Measurements from ENCODE around the gene BAZ1B.
A peak's percentile ranks its signal among the peaks of the same experiment; 100 is the strongest.
"Not testable (repeated sequence)": the region's sequence is repeated elsewhere in the genome, so short reads cannot be mapped to it uniquely, and the experiment has no call there.

The BAZ1B gene

DNA sequence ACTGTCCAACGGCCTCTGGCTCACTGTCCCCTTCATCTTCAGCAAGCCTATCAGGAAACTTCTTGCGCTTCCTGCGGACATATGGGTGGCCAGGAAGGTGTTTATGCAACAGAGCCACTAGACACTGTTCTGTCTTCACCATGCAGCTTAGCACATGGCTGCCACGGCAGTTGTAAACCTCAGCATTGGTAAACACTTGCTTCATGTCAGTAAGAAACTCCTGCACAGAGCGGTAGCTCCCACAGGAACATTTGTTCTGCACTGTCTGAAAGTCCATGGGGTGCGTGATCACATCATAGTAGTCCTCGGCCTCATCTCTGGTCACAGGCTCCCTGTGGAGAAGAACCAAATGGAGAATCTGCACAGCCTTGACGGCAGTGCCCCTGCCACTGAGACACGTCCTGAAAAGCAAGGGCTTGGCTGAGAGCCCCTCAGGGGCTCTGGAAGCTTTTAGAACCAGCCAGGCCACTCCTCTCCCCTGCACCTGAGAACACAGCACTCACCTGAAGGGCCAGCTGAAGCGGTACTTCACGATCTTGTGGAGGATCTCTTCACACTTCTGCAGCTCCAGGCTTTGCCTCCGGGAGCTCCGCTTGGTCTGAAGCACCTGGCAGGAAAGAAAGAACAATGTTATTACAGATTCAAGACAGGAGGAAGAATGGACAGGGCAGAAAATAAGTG is 79.7 kb downstream of the BAZ1B start:
- DNase-seq: no peak

DNA sequence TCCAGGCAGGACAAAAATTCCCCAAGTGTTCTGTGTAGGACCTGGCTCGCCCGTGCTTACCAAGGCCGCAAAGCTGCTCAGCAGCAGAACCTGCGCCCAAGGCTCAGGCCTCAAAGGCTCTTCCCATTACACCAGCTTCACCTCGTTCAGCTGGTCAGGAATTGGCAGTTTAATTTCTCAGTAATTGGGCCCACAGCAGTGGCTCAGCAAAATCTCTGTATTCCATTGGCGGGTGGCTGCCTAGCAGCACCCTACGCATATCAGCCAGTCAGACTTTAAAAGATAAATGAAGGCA is 82.7 kb downstream of the BAZ1B start:
- no peak for DNase-seq

DNA sequence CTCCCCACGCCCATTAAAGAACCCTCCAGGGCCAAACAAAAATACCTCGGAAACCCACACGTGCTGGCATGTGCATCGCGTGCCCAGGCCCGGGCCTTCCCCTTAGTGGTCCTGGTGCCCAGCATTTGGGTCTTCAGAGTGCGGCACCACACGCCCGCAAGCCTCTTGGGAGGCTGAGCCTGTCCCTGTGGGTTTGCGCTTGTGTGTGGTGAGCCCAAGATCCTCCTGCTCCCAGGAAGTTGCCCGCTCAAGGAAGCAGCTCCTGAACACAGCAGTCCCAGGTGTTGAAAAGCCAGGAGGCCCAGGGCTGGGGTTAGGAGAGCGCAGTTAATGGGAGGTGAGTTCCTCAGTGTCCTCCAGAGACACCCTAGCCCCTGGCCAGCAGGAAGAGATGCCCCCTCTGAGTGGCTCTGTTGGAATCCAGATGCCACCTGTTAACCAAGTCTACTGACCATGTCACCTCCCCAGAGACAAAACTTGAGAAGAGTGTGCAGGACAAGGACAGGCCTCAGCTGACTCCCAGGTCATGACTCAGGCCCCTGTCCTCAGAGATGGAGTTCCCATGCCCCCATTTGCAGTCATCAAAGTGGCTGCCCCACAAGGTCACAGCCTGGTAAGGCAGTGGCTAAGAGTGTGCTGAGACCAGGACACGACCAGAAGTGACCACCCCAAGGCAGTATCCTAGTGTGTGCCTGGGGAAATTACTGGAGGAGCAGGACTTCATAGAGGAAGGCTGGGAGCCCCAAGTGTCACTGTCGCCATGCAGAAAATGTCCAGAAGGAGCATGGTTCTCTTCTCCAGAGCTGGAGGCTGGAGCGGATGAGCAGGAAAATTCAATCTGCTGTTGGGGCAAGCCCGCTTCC is 83.3 kb downstream of the BAZ1B start:
- DNase-seq: no peak

DNA sequence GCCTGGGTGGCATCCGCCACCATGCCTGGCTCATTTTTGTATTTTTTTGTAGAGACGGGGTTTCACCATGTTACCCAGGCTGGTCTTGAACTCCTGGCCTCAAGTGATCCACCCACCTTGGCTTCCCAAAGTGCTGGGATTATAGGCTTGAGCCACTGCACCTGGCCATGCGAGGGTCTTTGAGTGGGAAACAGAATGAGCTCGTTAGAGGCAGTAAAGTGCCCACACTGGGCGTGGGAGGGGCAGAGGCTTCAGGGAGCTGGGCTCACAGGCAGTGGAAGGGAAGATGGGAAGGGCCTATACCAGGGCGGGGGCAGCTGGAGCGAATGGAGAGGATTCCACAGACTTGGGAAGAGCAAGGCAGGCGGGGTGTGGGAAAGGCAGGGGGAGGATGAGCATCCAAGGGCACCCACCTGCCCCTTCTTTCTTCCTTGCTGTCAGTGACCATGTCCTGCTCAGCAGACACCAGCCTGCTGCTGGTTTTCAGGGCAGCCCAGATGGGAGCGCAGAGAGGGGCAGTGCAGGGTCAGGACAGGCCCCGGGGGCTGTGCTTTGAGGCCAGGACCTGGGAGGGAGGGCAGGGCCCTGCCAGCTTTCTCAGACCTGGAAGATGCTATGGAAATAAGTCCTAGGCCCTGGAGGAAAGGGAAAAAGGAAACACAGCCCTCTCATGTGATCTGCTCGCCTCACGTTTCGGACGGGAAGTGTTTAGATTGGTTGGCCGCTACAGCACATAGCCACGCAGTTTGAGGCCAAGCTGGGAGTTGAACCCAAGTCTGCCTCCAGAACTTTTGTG is 84.3 kb downstream of the BAZ1B start:
- peak; percentile 59 for DNase-seq

DNA sequence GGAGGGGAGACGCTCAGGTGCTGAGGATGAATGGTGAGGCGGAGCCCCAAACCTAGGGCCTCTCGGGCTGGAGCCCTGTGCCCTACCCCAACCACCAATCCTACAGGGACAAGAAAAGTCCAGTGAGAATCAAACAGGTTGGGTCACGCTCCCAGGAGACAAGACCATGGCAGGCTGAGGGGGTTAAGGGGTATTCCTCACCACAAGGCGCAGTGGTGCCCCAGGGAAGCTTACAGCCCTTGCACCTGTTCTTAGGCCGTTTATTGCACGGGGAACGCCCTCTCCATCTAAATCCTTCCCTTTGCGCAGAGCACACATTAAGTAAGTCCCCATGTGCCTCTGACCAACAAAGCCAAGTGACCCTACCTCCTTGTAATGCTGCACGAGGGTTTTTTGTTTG is 85.0 kb downstream of the BAZ1B start:
- DNase-seq: no peak

DNA sequence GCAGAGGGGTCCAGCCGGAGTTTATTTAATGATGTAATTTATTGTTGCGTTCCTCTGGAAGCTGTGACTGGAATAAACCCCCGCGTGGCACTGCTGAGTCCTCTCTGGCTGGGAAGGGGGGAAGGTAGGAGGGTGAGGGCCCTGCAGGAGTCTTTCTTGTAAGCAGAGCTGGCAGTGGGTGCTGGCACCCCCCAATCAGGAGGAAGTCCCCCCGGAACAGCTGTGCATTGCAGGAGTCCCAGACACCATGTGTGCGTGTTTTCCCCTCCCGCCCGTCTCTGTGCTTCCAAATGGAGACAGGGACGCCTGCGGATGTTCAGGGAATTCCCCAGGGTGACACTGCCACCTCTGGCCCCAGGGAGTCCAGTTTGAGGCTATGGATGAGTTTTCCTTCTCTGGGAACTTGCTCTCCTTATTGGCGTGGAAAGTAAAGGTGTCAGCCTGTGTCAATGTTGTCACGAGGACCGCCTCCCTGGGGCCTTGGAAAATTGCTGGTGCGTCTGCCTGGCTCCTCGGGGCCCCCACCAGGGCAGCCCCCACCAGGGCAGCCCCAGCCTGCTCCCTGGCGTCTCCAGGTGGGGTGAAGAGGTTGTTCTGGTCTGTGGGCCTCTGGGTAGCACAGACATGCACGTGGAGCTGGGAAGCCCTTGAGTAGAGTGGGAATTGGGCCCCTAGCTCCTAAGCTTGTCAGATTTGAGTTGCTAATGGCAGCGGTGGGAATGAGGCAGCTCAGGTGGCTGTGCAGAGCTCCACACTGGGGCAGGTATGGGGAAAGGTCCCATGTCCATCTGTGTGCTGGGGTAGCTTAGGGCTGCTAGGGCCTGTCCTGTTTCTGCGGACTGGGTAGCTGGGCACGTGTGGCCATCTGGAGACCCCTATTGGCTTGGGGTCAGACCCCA is 85.8 kb downstream of the BAZ1B start:
- no peak for DNase-seq

DNA sequence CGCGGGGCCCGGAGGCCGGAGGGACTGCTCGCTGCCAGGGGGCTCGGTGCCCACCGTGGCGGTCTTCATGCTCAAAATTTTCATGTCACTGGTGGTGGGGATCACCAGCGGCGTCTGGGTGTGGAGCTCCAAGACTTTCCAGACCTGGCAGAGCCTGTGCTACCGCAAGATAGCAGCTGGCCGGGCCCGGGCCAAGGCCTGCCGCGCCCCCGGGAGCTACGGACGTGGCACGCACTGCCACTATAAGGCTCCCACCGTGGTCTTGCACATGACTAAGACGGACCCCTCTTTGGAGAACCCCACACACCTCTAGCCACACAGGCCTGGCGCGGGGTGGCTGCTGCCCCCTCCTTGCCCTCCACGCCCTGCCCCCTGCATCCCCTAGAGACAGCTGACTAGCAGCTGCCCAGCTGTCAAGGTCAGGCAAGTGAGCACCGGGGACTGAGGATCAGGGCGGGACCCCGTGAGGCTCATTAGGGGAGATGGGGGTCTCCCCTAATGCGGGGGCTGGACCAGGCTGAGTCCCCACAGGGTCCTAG is 86.6 kb downstream of the BAZ1B start:
- DNase-seq: no peak

DNA sequence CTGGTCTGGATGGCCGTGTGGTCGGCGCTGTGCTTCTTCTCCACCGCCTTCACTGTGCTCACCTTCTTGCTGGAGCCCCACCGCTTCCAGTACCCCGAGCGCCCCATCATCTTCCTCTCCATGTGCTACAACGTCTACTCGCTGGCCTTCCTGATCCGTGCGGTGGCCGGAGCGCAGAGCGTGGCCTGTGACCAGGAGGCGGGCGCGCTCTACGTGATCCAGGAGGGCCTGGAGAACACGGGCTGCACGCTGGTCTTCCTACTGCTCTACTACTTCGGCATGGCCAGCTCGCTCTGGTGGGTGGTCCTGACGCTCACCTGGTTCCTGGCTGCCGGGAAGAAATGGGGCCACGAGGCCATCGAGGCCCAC is 87.4 kb downstream of the BAZ1B start:
- no peak for DNase-seq

DNA sequence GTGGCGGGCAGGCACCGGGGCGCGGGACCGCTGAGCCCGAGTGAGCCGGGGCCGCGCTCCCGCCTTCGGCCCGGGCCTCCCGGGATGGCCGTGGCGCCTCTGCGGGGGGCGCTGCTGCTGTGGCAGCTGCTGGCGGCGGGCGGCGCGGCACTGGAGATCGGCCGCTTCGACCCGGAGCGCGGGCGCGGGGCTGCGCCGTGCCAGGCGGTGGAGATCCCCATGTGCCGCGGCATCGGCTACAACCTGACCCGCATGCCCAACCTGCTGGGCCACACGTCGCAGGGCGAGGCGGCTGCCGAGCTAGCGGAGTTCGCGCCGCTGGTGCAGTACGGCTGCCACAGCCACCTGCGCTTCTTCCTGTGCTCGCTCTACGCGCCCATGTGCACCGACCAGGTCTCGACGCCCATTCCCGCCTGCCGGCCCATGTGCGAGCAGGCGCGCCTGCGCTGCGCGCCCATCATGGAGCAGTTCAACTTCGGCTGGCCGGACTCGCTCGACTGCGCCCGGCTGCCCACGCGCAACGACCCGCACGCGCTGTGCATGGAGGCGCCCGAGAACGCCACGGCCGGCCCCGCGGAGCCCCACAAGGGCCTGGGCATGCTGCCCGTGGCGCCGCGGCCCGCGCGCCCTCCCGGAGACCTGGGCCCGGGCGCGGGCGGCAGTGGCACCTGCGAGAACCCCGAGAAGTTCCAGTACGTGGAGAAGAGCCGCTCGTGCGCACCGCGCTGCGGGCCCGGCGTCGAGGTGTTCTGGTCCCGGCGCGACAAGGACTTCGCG is 88.0 kb downstream of the BAZ1B start:
- no peak for DNase-seq

DNA sequence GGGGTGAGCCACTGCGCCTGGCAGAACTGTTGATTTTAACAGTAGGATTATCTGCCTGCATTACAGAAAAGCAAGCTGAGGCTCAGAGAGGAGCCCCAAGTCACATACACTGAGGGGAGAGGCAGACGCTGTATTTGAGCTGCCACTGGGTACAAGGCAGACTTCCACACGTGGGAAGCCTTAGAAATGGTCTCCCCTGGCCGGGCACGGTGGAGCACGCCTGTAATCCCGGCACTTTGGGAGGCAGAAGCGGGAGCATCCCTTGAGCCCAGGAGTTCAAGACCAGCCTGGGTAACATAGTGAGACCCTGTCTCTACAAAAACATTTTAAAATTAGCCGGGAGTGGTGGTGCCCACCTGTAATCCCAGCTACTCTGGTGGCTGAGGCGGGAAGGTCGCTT is 89.4 kb downstream of the BAZ1B start:
- no peak for DNase-seq

DNA sequence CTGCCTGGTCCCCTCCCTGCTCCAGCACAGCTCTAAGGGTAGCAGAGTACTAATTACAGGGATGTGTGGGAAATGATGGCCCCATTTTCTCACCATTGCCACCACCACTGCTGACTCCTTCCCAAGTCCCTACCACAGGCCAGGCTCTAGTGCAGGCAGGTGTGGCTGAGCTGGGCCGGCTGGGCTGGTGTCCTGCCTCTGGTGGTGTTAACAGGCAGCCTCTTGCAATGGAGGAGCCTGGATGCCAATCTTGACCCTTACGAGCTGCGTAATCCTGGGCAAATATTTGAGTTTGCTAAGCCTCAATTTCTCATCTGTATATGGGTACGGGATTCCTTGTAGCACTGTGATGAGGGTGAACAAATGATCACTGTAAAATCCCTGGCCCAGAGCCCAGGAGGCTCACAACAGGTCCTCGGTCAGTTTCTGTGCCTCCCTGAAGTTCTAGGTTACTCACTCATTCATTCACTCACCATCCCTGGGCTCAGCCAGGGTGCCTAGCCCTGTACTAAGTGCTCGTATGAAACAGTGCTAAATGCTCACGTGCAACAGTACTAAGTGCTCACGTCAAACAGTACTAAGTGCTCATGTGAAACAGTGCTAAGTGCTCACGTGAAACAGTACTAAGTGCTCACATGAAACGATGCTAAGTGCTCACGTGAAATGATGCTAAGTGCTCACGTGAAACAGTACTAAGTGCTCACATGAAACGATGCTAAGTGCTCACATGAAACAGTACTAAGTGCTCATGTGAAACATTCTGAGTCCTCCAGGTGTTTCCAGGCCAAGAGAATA is 90.9 kb downstream of the BAZ1B start:
- no peak for DNase-seq

DNA sequence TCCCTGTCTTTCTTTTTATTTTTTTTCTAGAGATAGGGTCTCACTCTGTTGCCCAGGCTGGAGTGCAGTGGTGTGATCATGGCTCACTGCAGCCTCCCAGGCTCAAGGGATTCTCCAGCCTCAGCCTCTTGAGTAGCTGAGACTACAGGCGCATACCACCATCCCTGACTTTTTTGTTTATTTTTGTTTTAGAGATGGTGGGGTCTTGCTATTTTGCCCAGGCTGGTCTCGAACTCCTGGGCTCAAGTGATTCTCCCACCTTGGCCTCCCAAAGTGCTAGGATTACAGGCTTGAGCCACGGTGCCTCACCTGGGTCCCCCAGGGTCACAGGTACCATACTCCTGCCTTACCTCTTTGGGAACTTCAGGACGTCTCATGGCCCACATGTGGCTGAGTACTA is 91.6 kb downstream of the BAZ1B start:
- not testable (repeated sequence) for DNase-seq

DNA sequence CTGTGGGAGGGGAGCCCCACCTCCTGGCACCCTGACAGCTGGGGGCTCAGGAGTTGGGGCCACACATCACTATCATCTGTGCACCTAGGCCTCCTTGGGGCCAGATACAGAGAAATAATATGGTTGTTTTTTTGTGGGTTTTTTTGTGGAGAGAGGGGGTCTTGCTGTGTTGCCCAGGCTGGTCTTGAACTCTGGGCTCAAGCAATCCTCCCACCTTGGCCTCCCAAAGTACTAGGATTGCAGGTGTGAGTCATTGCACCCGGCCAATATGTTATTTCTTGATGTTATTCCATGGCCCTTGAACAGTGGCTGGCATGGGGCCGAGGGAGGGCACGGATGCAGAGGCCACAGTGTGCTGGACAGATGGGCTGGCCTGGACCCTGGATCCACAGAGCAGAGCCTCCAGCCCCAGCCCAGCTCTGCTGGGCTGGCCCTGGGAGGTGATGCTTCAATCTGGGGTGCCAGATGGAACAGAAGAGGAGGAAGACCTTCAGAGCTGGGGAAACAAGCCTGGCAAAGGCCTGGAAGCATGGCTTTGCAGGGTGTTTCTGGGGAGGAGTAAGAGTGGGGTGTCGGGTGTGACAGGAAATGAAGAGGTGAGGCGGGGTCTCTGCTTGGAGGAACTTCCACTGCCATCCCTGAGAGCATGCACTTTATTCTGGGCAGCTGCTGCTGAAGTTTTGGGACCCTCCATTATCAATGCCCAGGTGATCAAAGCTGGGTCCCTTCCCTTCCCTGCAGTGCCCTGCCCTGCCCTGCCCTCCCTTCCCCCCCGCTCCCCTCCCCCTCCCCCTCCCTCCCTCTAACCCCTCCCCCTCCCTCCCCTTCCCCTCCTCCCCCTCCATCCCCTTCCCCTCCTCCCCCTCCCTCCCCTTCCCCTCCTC is 92.2 kb downstream of the BAZ1B start:
- DNase-seq: no peak

DNA sequence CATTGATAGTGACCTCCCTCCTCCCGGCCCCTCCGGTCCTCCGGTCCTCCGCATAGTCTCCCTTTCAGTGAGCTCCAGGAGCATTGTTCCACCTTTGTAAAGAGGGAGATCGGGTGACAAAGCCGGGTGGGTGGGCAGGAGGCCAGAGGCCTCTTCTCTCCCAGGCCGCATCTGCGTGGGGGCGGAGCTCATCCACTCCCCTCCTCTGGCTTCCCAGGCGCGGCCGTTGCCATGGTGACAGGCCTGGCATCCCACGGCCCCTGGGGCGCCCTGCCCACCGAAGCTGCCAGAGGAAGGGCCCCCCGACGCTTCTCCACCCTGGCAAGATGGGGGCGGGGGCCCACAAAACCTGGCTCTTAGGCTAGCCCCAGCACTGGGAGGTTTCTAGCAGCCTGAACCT is 92.9 kb downstream of the BAZ1B start:
- peak; percentile 61 for DNase-seq

DNA sequence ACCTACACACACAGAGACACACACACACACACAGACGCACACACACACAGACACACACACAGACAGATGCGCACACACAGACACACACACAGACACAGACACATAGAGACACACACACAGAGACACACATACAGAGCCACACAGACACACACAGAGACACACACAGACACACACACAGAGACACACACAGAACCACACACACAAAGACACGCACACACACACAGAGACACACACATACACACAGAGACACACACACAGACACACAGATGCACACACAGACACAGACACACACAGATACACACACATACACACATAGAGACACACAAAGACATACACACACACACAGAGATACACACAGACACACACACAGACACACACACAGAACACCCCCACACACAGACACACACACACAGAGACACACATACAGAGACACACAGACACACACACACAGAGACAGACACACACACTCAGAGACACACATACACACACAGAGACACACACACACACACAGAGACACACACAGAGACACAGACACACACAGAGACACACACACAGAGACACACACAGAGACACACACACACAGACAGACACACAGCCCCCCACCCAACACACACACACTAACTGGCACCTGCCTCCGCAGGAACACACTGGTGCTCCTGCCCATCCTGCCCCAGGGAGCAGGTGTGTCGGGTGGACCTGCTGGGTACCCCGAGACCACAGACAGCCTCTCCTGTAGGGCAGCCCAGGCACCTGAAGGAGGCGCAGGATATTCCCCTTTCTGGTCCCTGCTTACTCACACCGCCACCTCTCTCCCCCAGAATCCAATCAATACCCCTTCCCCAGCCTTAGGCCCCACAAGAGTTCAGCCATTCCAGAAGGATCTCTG is 93.9 kb downstream of the BAZ1B start:
- no peak for DNase-seq

DNA sequence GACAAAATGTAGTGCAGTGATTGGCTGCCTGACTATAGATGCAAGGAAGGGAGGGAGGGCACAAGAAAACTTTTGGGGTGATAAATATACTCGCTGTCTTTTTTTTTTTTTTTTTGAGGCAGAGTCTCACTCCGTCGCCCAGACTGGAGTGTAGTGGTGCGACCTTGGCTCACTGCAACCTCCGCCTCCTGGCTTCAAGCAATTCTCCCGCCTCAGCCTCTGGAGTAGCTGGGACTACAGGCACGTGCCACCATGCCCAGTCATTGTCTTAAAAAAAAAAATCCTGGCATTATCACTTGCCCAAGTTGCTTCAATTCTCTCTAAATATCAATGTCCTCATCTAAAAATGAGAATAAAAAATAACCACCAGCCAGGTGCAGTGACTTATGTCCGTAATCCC is 96.1 kb downstream of the BAZ1B start:
- no peak for DNase-seq

DNA sequence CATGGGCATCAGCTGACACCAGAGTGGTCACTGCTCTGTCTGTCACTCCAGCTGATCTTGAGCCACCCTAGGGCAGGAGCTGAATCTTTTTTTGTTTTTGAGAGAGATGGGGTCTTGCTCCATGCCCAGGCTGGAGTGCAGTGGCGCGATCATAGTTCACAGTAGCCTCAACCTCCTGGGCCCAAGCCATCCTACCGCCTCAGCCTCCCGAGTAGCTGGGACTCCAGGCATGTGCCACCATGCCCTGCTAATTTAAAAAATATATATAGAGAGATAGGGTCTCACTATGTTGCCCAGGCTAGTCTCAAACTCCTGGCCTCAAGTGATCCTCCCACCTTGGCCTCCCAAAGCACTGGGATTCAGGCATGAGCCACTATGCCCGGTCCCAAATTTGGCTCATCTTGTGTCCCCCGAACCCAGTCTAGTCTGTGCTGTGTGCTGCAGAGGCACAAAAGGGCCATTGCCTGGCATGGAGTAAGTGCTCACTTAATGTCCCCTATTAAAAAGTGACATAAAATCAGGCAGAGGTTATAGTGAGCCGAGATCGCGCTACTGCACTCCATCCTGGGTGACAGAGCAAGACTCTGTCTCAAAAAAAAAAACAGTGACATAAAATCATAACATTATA is 96.6 kb downstream of the BAZ1B start:
- no peak for DNase-seq

DNA sequence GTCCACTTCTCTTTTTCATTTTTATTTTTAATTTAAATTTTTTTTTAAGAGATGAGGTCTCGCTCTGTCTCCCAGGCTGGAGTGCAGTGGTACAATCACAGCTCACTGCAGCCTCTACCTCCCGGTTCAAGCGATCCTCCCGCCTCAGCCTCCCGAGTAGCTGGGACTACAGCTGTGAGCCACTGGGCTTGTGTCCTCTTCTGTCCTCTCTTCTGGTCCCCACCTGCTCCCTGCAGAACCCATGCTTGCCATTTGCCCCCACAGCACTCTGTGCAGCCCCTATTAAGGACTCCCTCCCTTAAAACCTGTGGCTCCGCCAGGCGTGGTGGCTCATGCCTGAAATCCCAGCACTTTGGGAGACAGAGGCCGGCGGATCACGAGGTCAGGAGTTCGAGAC is 97.6 kb downstream of the BAZ1B start:
- DNase-seq: no peak

Measured in left hindlimb (tissue), 1 donor.